OCI-LY1 (cell line): ENCODE measurements around the gene OR11G2.

Experiments used
- H2AFZ ChIP-seq: fragments of 200-600 bp; sonication (generic), shearing (Covaris generic); 2 replicates; pipeline ENCODE4 v1.6.0; 2014; ENCODE audit warnings: antibody characterized with exemption, mild to moderate bottlenecking, low read length
- H3F3A ChIP-seq: fragments of 200-600 bp; sonication (generic), shearing (Covaris generic); 2 replicates; pipeline ENCODE4 v1.6.0; 2014; ENCODE audit warnings: mild to moderate bottlenecking, antibody characterized with exemption, low read length, moderate library complexity; ENCODE audit not compliant: insufficient read depth
- H3K27ac ChIP-seq: fragments of 200-600 bp; sonication (generic); 2 replicates; pipeline ENCODE4 v1.5.1; 2014; ENCODE audit warnings: low read length, mixed run types, mild to moderate bottlenecking, low read depth; ENCODE audit not compliant: poor library complexity, severe bottlenecking
- H3K27me3 ChIP-seq: fragments of 200-600 bp; sonication (generic); 2 replicates; pipeline ENCODE4 v1.6.0; 2014; ENCODE audit warnings: antibody characterized with exemption, mild to moderate bottlenecking, low read length, moderate library complexity; ENCODE audit not compliant: insufficient read depth
- H3K36me3 ChIP-seq: fragments of 200-600 bp; sonication (generic); 2 replicates; pipeline ENCODE4 v1.6.1; 2014; ENCODE audit warnings: mild to moderate bottlenecking, antibody characterized with exemption, low read length, moderate library complexity, mixed read lengths; ENCODE audit not compliant: insufficient read depth
- H3K4me1 ChIP-seq: fragments of 200-600 bp; sonication (generic); 2 replicates; pipeline ENCODE4 v1.5.1; 2014; ENCODE audit warnings: mild to moderate bottlenecking, low read length, moderate library complexity; ENCODE audit not compliant: insufficient read depth, severe bottlenecking
- H3K4me2 ChIP-seq: fragments of 200-600 bp; sonication (generic), shearing (Covaris generic); 2 replicates; pipeline ENCODE4 v1.6.1; 2014; ENCODE audit warnings: low read length
- H3K4me3 ChIP-seq: fragments of 200-600 bp; sonication (generic); 2 replicates; pipeline ENCODE4 v1.5.1; 2014; ENCODE audit warnings: low read length, low read depth, mild to moderate bottlenecking, mixed read lengths; ENCODE audit not compliant: poor library complexity, severe bottlenecking
- H3K79me2 ChIP-seq: fragments of 200-600 bp; shearing (Covaris generic); 2 replicates; pipeline ENCODE4 v1.6.1; 2016; ENCODE audit warnings: mixed run types, low read length, mixed read lengths; ENCODE audit not compliant: insufficient read depth
- H3K9ac ChIP-seq: fragments of 200-600 bp; sonication (generic), shearing (Covaris generic); 2 replicates; pipeline ENCODE4 v1.6.1; 2014; ENCODE audit warnings: mild to moderate bottlenecking, low read length, mixed read lengths
- H3K9me2 ChIP-seq: fragments of 200-600 bp; sonication (generic), shearing (Covaris generic); 2 replicates; pipeline ENCODE4 v1.6.1; 2014; ENCODE audit warnings: low read depth, mild to moderate bottlenecking, low read length, mixed read lengths
- H3K9me3 ChIP-seq: fragments of 200-600 bp; shearing (Covaris generic); 2 replicates; pipeline ENCODE4 v1.6.1; 2014; ENCODE audit warnings: low read length, mixed read lengths
- H4K20me1 ChIP-seq: fragments of 200-600 bp; sonication (generic), shearing (Covaris generic); 2 replicates; pipeline ENCODE4 v1.6.0; 2016; ENCODE audit warnings: mild to moderate bottlenecking, low read length; ENCODE audit not compliant: insufficient read depth
- EZH2 ChIP-seq: fragments of 200-600 bp; sonication (generic), shearing (Covaris generic); IDR thresholded peaks from 2 replicates; pipeline ENCODE4 v1.8.0; 2017; ENCODE audit warnings: borderline replicate concordance, mixed run types, mild to moderate bottlenecking, antibody characterized with exemption, low read length, moderate library complexity, mixed read lengths
- TF ChIP-seq, protein P1 (sequence below): fragments of 200-600 bp; sonication (generic), shearing (Covaris generic); IDR thresholded peaks from 2 replicates; pipeline ENCODE4 v1.5.1; 2017; ENCODE audit warnings: mild to moderate bottlenecking, antibody characterized with exemption, low read length, moderate library complexity, mixed read lengths

Gene OR11G2

DNA sequence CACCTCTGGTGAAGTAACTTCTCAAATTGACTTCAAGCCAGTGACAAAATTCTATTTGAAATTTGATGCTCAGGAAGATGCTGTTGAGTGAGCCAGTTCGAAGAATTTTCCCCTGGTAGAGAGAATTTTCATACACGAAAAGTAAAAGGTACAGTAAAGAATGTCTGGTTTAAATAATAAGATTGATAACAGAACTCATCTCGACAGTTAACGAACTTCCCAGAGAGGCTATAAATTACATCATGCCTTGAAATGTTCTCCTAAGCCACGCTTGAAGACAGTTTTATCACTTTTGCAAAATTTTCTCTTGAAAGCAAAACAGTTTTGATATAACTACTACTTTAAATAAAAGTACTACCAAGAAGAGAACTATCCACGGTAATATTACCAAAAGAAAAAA lies 14.4 kb upstream of the OR11G2 start:
- TF ChIP-seq, protein P1, sequence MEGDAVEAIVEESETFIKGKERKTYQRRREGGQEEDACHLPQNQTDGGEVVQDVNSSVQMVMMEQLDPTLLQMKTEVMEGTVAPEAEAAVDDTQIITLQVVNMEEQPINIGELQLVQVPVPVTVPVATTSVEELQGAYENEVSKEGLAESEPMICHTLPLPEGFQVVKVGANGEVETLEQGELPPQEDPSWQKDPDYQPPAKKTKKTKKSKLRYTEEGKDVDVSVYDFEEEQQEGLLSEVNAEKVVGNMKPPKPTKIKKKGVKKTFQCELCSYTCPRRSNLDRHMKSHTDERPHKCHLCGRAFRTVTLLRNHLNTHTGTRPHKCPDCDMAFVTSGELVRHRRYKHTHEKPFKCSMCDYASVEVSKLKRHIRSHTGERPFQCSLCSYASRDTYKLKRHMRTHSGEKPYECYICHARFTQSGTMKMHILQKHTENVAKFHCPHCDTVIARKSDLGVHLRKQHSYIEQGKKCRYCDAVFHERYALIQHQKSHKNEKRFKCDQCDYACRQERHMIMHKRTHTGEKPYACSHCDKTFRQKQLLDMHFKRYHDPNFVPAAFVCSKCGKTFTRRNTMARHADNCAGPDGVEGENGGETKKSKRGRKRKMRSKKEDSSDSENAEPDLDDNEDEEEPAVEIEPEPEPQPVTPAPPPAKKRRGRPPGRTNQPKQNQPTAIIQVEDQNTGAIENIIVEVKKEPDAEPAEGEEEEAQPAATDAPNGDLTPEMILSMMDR = no peak
- TF ChIP-seq EZH2 = no peak
- no peaks in the 10 kb centered on the region for H3K9me3 ChIP-seq
- no peak overlapping the region for H3K9ac ChIP-seq

DNA sequence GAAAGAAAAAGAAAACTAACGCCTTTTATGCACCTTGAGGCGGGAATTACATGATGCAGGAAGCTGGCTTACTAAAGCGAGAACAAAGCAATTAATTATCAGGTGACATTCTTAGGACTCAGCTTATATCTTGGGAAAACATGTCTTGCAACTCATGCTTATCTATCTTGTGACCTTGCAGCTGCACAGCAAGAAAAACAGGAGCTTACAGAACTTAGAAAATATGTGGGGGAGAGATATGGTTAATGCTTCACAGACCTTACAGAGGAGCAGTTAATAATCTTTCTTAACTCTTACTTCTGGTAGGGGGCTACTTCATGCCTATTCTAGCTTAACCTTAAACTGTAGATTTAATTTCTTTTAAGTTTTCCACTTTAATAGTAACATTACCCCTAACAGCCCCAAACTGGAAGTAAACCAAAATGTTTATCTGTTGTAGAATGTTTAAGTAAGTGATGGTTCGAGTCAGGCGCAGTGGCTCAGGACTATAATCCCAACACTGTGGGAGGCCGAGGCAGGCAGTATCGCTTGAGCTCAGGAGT lies 13.2 kb upstream of the OR11G2 start:
- Histone ChIP-seq H3K9me3 (no peaks in the 10 kb centered on the region), H3K36me3 (no peaks in the 10 kb centered on the region), H3K9ac (no peak overlapping the region), H2AFZ (no peak overlapping the region), H3F3A (no peaks in the 10 kb centered on the region), H3K9me2 (no peaks in the 10 kb centered on the region), H4K20me1 (no peaks in the 10 kb centered on the region), H3K79me2 (no peaks in the 10 kb centered on the region), H3K4me2 (no peak overlapping the region), H3K4me3 (no peak overlapping the region), H3K27me3 (no peaks in the 10 kb centered on the region), H3K27ac (no peak overlapping the region), H3K4me1 (no peaks in the 10 kb centered on the region)
- no peak for TF ChIP-seq EZH2
- TF ChIP-seq, protein P1 = no peak

More for the DNA sequence above, 14.4 kb upstream of the OR11G2 start:
- H3K27me3 ChIP-seq = no peaks in the 10 kb centered on the region
- H2AFZ ChIP-seq = no peak overlapping the region
- no peaks in the 10 kb centered on the region for H3K4me1 ChIP-seq
- no peaks in the 10 kb centered on the region for H3F3A ChIP-seq
- no peak overlapping the region for H3K4me3 ChIP-seq
- no peaks in the 10 kb centered on the region for H3K9me2 ChIP-seq
- no peaks in the 10 kb centered on the region for H4K20me1 ChIP-seq
- H3K79me2 ChIP-seq = no peaks in the 10 kb centered on the region
- no peak overlapping the region for H3K4me2 ChIP-seq
- no peak overlapping the region for H3K27ac ChIP-seq
- H3K36me3 ChIP-seq = no peaks in the 10 kb centered on the region

DNA sequence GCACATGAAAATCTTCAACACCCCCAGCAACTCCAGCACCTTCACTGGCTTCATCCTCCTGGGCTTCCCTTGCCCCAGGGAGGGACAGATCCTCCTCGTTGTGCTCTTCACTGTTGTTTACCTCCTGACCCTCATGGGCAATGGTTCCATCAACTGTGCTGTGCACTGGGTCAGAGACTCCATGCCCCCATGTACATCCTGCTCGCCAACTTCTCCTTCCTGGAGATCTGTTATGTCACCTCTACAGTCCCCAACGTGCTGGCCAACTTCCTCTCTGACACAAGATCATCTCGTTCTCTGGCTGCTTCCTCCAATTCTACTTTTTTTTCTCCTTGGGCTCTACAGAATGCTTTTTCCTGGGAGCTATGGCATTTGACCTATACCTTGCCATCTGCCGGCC lies 11.5 kb upstream of the OR11G2 start:
- H3K27me3 ChIP-seq = no peaks in the 10 kb centered on the region
- H3F3A ChIP-seq = no peaks in the 10 kb centered on the region
- H3K27ac ChIP-seq = no peak overlapping the region
- no peak overlapping the region for H3K4me3 ChIP-seq
- no peaks in the 10 kb centered on the region for H4K20me1 ChIP-seq
- no peak overlapping the region for H2AFZ ChIP-seq
- H3K9me3 ChIP-seq = no peaks in the 10 kb centered on the region
- TF ChIP-seq, protein P1 = no peak
- TF ChIP-seq EZH2 = no peak
- H3K4me2 ChIP-seq = no peak overlapping the region
- H3K79me2 ChIP-seq = no peaks in the 10 kb centered on the region
- no peaks in the 10 kb centered on the region for H3K9me2 ChIP-seq
- H3K9ac ChIP-seq = no peak overlapping the region
- no peaks in the 10 kb centered on the region for H3K36me3 ChIP-seq
- no peaks in the 10 kb centered on the region for H3K4me1 ChIP-seq
